CD4-positive, alpha-beta memory T cell (primary cell): ENCODE measurements around the gene NUP62. TPM values are rescaled to one million over a fixed set of nuclear protein-coding genes. Genes with fewer than 3 reads are reported as not detected.

ENCODE experiments used
- CTCF ChIA-PET: fragments of 350-600 bp; sonication (Branson Sonifier 250); formaldehyde crosslinking; loops from one replicate; lab custom pipeline; 2021; ENCODE audit warnings: inconsistent platforms; ENCODE audit not compliant: partially characterized antibody; lab: Charles Lee
- POLR2A ChIA-PET: fragments of 350-600 bp; sonication (Branson Sonifier 250); formaldehyde crosslinking; loops from one replicate; lab custom pipeline; 2021; ENCODE audit not compliant: partially characterized antibody; lab: Charles Lee
- DNase-seq, 5 donors: peaks; one replicate each; pipeline versions ENCODE4 v3.0.0 to v3.0.0-alpha.2; 2020 to 2022; ENCODE audit warnings: mixed read lengths in 1 of 5
- H3K27ac ChIP-seq: one replicate; pipeline ENCODE4 v1.7.0; 2013; ENCODE audit warnings: low read depth, low read length
- H3K27me3 ChIP-seq: 2 replicates; pipeline ENCODE4 v1.7.0; 2013; ENCODE audit warnings: mild to moderate bottlenecking, low read length, moderate library complexity; ENCODE audit not compliant: insufficient read depth
- H3K36me3 ChIP-seq: 2 replicates; pipeline ENCODE4 v1.7.0; 2013; ENCODE audit warnings: mild to moderate bottlenecking, low read length, moderate library complexity; ENCODE audit not compliant: insufficient read depth
- H3K4me1 ChIP-seq: 2 replicates; pipeline ENCODE4 v1.7.0; 2013; ENCODE audit warnings: mild to moderate bottlenecking, low read length, moderate library complexity; ENCODE audit not compliant: insufficient read depth
- H3K4me3 ChIP-seq, 2 donors: one replicate each; pipeline ENCODE4 v1.7.0; 2013; ENCODE audit warnings: low read length in 2 of 2, mild to moderate bottlenecking in 1 of 2
- H3K9me3 ChIP-seq, 2 donors: one replicate each; pipeline ENCODE4 v1.7.0; 2013; ENCODE audit warnings: low read length in 2 of 2, control low read depth in 1 of 2; ENCODE audit not compliant: control insufficient read depth in 1 of 2
- H3K27ac Mint-ChIP-seq, 7 donors: one replicate each; pipeline ENCODE4 v1.8.0; 2020 to 2021; ENCODE audit warnings: mixed read lengths in 7 of 7, mild to moderate bottlenecking in 6 of 7, inconsistent platforms in 3 of 7, moderate library complexity in 3 of 7
- H3K27me3 Mint-ChIP-seq, 2 donors: one replicate each; pipeline ENCODE4 v1.8.0; 2020 to 2021; ENCODE audit warnings: mixed read lengths in 2 of 2
- H3K36me3 Mint-ChIP-seq, 2 donors: one replicate each; pipeline ENCODE4 v1.8.0; 2020 to 2021; ENCODE audit warnings: mixed read lengths in 2 of 2, inconsistent platforms in 1 of 2, mild to moderate bottlenecking in 1 of 2
- H3K4me1 Mint-ChIP-seq, 4 donors: one replicate each; pipeline ENCODE4 v1.8.0; 2020 to 2021; ENCODE audit warnings: mixed read lengths in 4 of 4, mild to moderate bottlenecking in 1 of 4
- H3K4me3 Mint-ChIP-seq, 8 donors: one replicate each; pipeline ENCODE4 v1.8.0; 2020 to 2021; ENCODE audit warnings: mixed read lengths in 8 of 8, mild to moderate bottlenecking in 7 of 8, moderate library complexity in 6 of 8, inconsistent platforms in 3 of 8
- H3K9me3 Mint-ChIP-seq, 8 donors: one replicate each; pipeline ENCODE4 v1.8.0; 2020 to 2021; ENCODE audit warnings: mixed read lengths in 8 of 8, mild to moderate bottlenecking in 5 of 8, inconsistent platforms in 3 of 8, moderate library complexity in 1 of 8
- intact Hi-C: fragments of 100-400 bp; cut with micrococcal nuclease; formaldehyde crosslinking; loops from one replicate; pipeline ENCODE4 v1.15.1; 2023
- polyA plus RNA-seq, 2 donors: library from polyadenylated mRNA; unstranded; fragments of 300-500 nt; fragmentation: Illumina TruSeq; gene quantifications; one replicate each; pipeline ENCODE4 v1.2.3, GENCODE V29; 2021
- total RNA-seq, 2 experiments: library from RNA; stranded (reverse); gene quantifications; one replicate each; pipeline ENCODE4 v1.2.3, GENCODE V29; 2021

The NUP62 gene
- total and polyA plus RNA-seq, 4 experiments from 2014 or later, result 43.3 to 71.0 (median 66.7) TPM

DNA sequence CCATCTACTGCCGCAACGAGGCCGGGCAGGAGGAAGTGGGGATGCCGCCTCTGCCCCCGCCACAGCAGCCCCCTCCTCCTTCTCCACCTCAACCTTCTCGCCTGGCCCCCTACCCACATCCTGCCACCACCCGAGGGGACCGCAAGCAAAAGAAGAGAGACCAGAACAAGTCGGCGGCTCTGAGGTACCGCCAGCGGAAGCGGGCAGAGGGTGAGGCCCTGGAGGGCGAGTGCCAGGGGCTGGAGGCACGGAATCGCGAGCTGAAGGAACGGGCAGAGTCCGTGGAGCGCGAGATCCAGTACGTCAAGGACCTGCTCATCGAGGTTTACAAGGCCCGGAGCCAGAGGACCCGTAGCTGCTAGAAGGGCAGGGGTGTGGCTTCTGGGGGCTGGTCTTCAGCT lies 3.4 kb upstream of the NUP62 start:
- intact Hi-C loops, result loop anchor here (5.0 kb wide), 1 partner anchor 165 kb away; the partner anchor contains the start of gene AP2A1
- peak overlapping the region; percentile 29 to 89 (median 78) for H3K27ac Mint-ChIP-seq
- H3K27me3 Mint-ChIP-seq, result no peaks in the 10 kb centered on the region
- H3K27me3 ChIP-seq, result no peaks in the 10 kb centered on the region
- H3K4me3 Mint-ChIP-seq, result peak overlapping the region; percentile 46 to 80 (median 60)
- H3K4me1 Mint-ChIP-seq, result peaks cover 30 to 54% (median 44%) of the 10 kb centered on the region in 4 donors
- POLR2A ChIA-PET, result interaction anchor here (1.0 to 1.5 kb wide), 2 partner anchors 35 to 56 kb away, joined by 4 to 8 read pairs; partner anchors contain the start of genes AKT1S1 and TBC1D17
- H3K4me3 ChIP-seq, result no peak overlapping the region
- H3K36me3 Mint-ChIP-seq, result peaks cover 10 to 15% of the 10 kb centered on the region in 2 donors
- H3K9me3 ChIP-seq, result no peaks in the 10 kb centered on the region
- peaks cover 0 to 7% (median 0%) of the 10 kb centered on the region in 8 donors for H3K9me3 Mint-ChIP-seq
- peak; percentile 52 to 65 (median 60) for DNase-seq
- peaks cover 41% of the 10 kb centered on the region for H3K4me1 ChIP-seq
- no peak overlapping the region for H3K27ac ChIP-seq
- no peaks in the 10 kb centered on the region for H3K36me3 ChIP-seq
- CTCF ChIA-PET, result no interaction called here

DNA sequence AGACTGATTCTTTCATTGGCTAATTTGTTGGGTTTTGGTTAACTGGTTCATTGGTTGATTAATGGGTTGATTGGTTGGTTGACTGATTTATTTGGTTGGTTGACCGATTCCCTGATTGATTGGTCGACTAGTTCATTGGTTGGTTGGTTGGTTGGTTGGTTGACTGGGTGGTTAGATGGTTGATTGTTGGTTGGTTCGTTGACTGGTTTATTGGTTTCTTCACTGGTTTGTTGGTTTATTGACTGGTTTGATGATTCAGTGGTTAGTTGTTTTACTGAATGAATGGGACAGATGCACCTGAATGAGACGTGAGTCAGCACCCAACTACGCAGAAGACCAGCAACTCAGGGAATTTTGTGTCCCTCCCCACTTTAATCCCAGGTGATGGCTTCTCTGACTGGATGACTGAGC lies 2.7 kb upstream of the NUP62 start:
- Mint-ChIP-seq H3K9me3 (peaks cover 0 to 7% (median 0%) of the 10 kb centered on the region in 8 donors), H3K36me3 (peaks cover 17 to 22% of the 10 kb centered on the region in 2 donors), H3K4me3 (peak overlapping the region in 7 of 8 donors; percentile 1 to 71 (median 17)), H3K27ac (peak overlapping the region in 6 of 7 donors; percentile 0 to 97 (median 35)), H3K4me1 (peaks cover 34 to 61% (median 48%) of the 10 kb centered on the region in 4 donors), H3K27me3 (no peaks in the 10 kb centered on the region)
- ChIA-PET CTCF (no interaction called here), POLR2A (no interaction called here)
- H3K36me3 ChIP-seq, result peaks cover 7% of the 10 kb centered on the region
- H3K4me3 ChIP-seq, result no peak overlapping the region
- no peak for DNase-seq
- no peaks in the 10 kb centered on the region for H3K27me3 ChIP-seq
- intact Hi-C loops, result loop anchor here (5.0 kb wide), 1 partner anchor 165 kb away; the partner anchor contains the start of gene AP2A1
- H3K27ac ChIP-seq, result no peak overlapping the region
- no peaks in the 10 kb centered on the region for H3K9me3 ChIP-seq
- H3K4me1 ChIP-seq, result peaks cover 44% of the 10 kb centered on the region

DNA sequence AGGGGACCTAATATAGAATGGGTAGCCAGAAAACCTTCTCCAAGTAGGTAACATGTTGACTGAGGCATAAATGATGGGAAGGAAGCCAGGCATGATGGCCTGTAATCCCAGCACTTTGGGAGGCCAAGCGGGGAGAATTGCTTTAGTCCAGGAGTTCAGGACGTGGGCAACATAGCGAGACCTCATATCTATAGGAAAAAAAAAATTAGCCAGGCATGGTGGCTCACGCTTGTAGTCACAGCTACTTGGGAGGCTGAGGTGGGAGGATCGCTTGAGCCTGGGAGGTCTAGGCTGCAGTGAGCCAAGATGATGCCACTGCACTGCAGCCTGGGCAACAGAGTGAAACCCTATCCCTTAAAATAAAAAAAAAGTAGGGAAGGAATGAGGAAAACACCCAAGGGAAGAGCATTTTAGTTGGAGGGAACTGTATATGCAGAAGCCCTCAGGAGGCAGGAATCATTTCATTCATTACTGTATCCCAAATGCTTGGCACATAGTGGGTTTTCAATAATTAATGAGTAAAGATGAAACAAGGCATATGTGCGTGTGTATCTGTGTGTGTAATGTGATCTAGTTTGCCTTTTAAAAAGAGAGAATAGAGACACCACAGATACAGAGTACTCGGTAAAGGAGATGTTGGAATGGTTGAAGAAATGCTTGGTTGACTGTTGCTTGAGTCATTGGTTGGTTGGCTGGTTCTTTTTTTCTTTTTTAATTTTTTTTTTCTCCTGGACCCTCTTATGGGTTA lies 2.2 kb upstream of the NUP62 start:
- Histone ChIP-seq H3K27me3 (no peaks in the 10 kb centered on the region), H3K36me3 (peaks cover 12% of the 10 kb centered on the region), H3K4me1 (peaks cover 50% of the 10 kb centered on the region), H3K4me3 (no peak overlapping the region), H3K9me3 (no peaks in the 10 kb centered on the region), H3K27ac (no peak overlapping the region)
- Mint-ChIP-seq H3K27ac (peak overlapping the region in 6 of 7 donors; percentile 39 to 97 (median 84)), H3K4me3 (peak overlapping the region in 5 of 8 donors; percentile 1 to 67 (median 24)), H3K4me1 (peaks cover 35 to 66% (median 51%) of the 10 kb centered on the region in 4 donors), H3K9me3 (peaks cover 0 to 7% (median 0%) of the 10 kb centered on the region in 8 donors), H3K27me3 (no peaks in the 10 kb centered on the region), H3K36me3 (peaks cover 19 to 23% of the 10 kb centered on the region in 2 donors)
- ChIA-PET CTCF (no interaction called here), POLR2A (interaction anchor here (0.9 to 4.6 kb wide), 3 partner anchors 55 to 580 kb away, joined by 3 to 47 read pairs (median 3); partner anchors contain the start of genes AKT1S1, JOSD2, PTOV1 and TBC1D17)
- no peak for DNase-seq
- intact Hi-C loops, result loop anchor here (5.0 kb wide), 1 partner anchor 164 kb away; the partner anchor contains the start of gene AP2A1

DNA sequence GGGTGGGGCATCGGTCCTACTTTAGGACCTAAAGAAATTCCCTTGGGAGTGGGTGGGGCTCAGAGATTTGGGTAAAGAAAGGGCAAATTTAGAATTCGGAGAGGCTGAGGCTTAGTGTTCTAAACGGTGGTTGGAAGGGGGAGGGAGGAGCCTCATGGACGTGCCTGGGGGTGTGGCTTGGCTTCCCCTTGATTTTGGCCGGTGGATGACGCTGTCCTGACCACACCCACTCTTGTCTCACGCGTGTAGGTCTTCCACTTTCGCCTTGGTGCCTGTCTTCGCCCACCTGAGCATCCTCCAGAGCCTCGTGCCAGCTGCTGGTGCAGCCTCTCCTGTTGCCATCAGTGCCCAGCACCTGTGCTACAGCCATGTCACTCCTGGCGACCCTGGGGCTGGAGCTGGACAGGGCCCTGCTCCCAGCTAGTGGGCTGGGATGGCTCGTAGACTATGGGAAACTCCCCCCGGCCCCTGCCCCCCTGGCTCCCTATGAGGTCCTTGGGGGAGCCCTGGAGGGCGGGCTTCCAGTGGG lies 1.2 kb upstream of the NUP62 start:
- Mint-ChIP-seq H3K27me3 (no peaks in the 10 kb centered on the region), H3K4me1 (peaks cover 33 to 70% (median 52%) of the 10 kb centered on the region in 4 donors), H3K4me3 (peak overlapping the region in 7 of 8 donors; percentile 26 to 99 (median 99)), H3K36me3 (peaks cover 21 to 26% of the 10 kb centered on the region in 2 donors), H3K9me3 (peaks cover 0 to 7% (median 0%) of the 10 kb centered on the region in 8 donors), H3K27ac (peak overlapping the region; percentile 57 to 99 (median 97))
- H3K4me1 ChIP-seq, result peaks cover 51% of the 10 kb centered on the region
- ChIA-PET CTCF (no interaction called here), POLR2A (interaction anchor here (0.5 to 4.6 kb wide), 10 partner anchors 8 to 581 kb away, joined by 3 to 47 read pairs (median 8); partner anchors contain the start of genes AKT1S1, FUZ, IL4I1 and JOSD2)
- H3K4me3 ChIP-seq, result no peak overlapping the region
- peak in 1 of 5 donors; percentile 56 for DNase-seq
- peak overlapping the region; percentile 96 for H3K27ac ChIP-seq
- no peaks in the 10 kb centered on the region for H3K27me3 ChIP-seq
- H3K36me3 ChIP-seq, result peaks cover 13% of the 10 kb centered on the region
- H3K9me3 ChIP-seq, result no peaks in the 10 kb centered on the region
- intact Hi-C loops, result loop anchor here (5.0 kb wide), 1 partner anchor 163 kb away; the partner anchor contains the start of gene AP2A1

DNA sequence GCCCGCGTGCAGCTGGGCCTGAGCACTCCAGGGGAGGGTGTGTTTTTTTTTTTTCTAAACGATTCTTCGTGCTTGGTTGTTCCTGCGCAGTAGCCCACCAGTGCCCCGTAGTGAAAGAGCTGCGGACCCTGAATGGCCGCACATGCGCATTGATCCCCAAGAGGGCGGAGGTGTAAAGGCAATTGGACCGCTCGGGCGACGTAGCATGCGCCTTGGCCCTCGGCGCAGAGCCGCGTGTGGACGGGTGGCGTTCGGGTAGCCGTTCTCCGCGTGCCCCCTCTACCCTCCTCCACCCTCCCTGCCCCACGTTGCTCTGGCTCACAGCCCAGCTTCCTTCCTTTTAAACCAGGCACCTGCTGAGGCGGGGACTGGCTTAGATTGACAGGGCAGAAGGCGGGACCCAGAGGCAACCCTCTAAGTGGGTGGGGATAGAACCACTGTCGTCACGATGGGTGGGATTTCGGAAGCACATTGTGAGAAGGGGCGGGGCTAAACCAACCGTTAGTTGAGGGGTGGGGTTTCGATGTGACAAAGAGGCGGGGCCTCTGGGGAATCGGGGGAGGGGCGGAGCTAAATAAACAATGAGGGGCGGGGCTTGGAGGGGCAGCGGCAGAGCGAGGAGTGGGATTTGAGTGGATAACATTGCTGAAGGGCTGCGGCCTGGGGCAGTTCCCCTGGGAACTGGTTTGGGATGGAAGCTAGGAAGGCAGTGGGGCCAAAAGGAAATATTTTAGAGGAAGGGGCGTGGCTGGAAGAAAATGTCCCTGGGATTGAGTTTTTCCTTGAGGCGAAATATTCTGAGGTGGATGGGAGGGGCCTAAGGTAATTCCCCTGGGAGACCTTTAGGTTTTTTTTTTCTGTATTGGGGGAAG lies 543 bp upstream of the NUP62 start:
- H3K4me3 Mint-ChIP-seq, result peak overlapping the region; percentile 97 to 99 (median 98)
- H3K27ac Mint-ChIP-seq, result peak overlapping the region; percentile 96 to 99 (median 98)
- Histone ChIP-seq H3K27me3 (no peaks in the 10 kb centered on the region), H3K4me1 (peaks cover 57% of the 10 kb centered on the region), H3K4me3 (peak overlapping the region; percentile 93 to 99), H3K27ac (peak overlapping the region; percentile 96), H3K9me3 (no peaks in the 10 kb centered on the region), H3K36me3 (peaks cover 13% of the 10 kb centered on the region)
- ChIA-PET CTCF (interaction anchor here (0.8 to 3.1 kb wide), 3 partner anchors 9 to 61 kb away, joined by 3 to 15 read pairs (median 4); no protein-coding TSS in a partner anchor), POLR2A (interaction anchor here (0.5 to 4.6 kb wide), 22 partner anchors 9 to 964 kb away, joined by 3 to 47 read pairs (median 5); partner anchors contain the start of genes AKT1S1, AP2A1, BCL2L12 and FUZ)
- no peaks in the 10 kb centered on the region for H3K27me3 Mint-ChIP-seq
- peaks cover 25 to 30% of the 10 kb centered on the region in 2 donors for H3K36me3 Mint-ChIP-seq
- H3K9me3 Mint-ChIP-seq, result peaks cover 0 to 7% (median 0%) of the 10 kb centered on the region in 8 donors
- peaks cover 36 to 74% (median 57%) of the 10 kb centered on the region in 4 donors for H3K4me1 Mint-ChIP-seq
- peak; percentile 94 to 97 (median 96) for DNase-seq
- intact Hi-C loops, result loop anchor here (1.0 to 5.0 kb wide), 7 partner anchors 33 to 875 kb away; partner anchors contain the start of genes AKT1S1, AP2A1, IL4I1 and MED25
